WTC11 (cell line): Measurements from ENCODE around the gene B3GALNT2. TPM values are rescaled to one million over a fixed set of nuclear protein-coding genes. Genes with fewer than 3 reads are reported as not detected.

Experiments
- ATAC-seq: fragments of 200-7000 bp; cut with Tn5 transposase; 2 replicates; pipeline ENCODE4 v1.10.0; 2021; ENCODE audit warnings: mild to moderate bottlenecking, moderate library complexity
- CTCF ChIA-PET: fragments of 300-600 bp; sonication (Branson Sonifier 250); formaldehyde crosslinking; loops from one replicate; lab custom pipeline; 2021; ENCODE audit warnings: antibody characterized with exemption; lab: Charles Lee
- POLR2A ChIA-PET: fragments of 350-600 bp; sonication (Branson Sonifier 250); formaldehyde crosslinking; loops from one replicate; lab custom pipeline; 2021; ENCODE audit warnings: antibody characterized with exemption; lab: Charles Lee
- DNase-seq: peaks from one replicate; pipeline ENCODE4 v3.0.0; 2021; ENCODE audit warnings: low spot score
- H3K27ac Mint-ChIP-seq: 2 replicates; pipeline ENCODE4 v1.8.0; 2021; ENCODE audit warnings: mixed read lengths
- H3K27me3 Mint-ChIP-seq: 2 replicates; pipeline ENCODE4 v1.8.0; 2021; ENCODE audit warnings: low read depth, mild to moderate bottlenecking, moderate library complexity, mixed read lengths
- H3K36me3 Mint-ChIP-seq: 2 replicates; pipeline ENCODE4 v1.8.0; 2021; ENCODE audit warnings: mixed read lengths
- H3K4me1 Mint-ChIP-seq: 2 replicates; pipeline ENCODE4 v1.8.0; 2022; ENCODE audit warnings: mixed read lengths
- H3K4me3 Mint-ChIP-seq: 2 replicates; pipeline ENCODE4 v1.8.0; 2021; ENCODE audit warnings: mild to moderate bottlenecking, moderate library complexity, mixed read lengths
- H3K9me3 Mint-ChIP-seq: 2 replicates; pipeline ENCODE4 v1.8.0; 2021; ENCODE audit warnings: mixed read lengths
- ATF1 ChIP-seq: sonication (generic); formaldehyde crosslinking; IDR thresholded peaks from 2 replicates; pipeline ENCODE4 v1.8.1; 2023; ENCODE audit warnings: mild to moderate bottlenecking, moderate library complexity, missing genetic modification reagents
- CREB1 ChIP-seq: sonication (generic); formaldehyde crosslinking; IDR thresholded peaks from 2 replicates; pipeline ENCODE4 v1.8.0; 2023; ENCODE audit warnings: mild to moderate bottlenecking, missing genetic modification reagents
- CREM ChIP-seq: sonication (generic); formaldehyde crosslinking; IDR thresholded peaks from 2 replicates; pipeline ENCODE4 v1.8.1; 2022; ENCODE audit warnings: mild to moderate bottlenecking, missing genetic modification reagents, moderate library complexity
- ELF4 ChIP-seq: sonication (generic); formaldehyde crosslinking; IDR thresholded peaks from 2 replicates; pipeline ENCODE4 v1.8.1; 2022; ENCODE audit warnings: low read depth, mild to moderate bottlenecking, moderate library complexity, missing genetic modification reagents
- JAZF1 ChIP-seq: fragments of 250-450 bp; sonication (Bioruptor Pico); IDR thresholded peaks from 2 replicates; pipeline ENCODE4 v1.9.0; 2021; ENCODE audit warnings: moderate library complexity, mild to moderate bottlenecking, inconsistent platforms
- MXD4 ChIP-seq: fragments of 250-450 bp; sonication (Bioruptor Pico); IDR thresholded peaks from 2 replicates; pipeline ENCODE4 v1.8.0; 2021; ENCODE audit warnings: mild to moderate bottlenecking, moderate library complexity, borderline replicate concordance
- NFE2L1 ChIP-seq: sonication (generic); formaldehyde crosslinking; IDR thresholded peaks from 2 replicates; pipeline ENCODE4 v1.8.1; 2023; ENCODE audit warnings: missing genetic modification reagents
- NFYB ChIP-seq: sonication (generic); formaldehyde crosslinking; conservative IDR thresholded peaks from 2 replicates; pipeline ENCODE4 v1.8.0; 2022; ENCODE audit warnings: low read depth, missing genetic modification reagents
- NR1H2 ChIP-seq: sonication (generic); formaldehyde crosslinking; IDR thresholded peaks from 2 replicates; pipeline ENCODE4 v1.9.0; 2021; ENCODE audit warnings: mild to moderate bottlenecking, moderate library complexity, missing genetic modification reagents
- NR3C1 ChIP-seq: sonication (generic); formaldehyde crosslinking; conservative IDR thresholded peaks from 2 replicates; pipeline ENCODE4 v1.8.1; 2023; ENCODE audit warnings: low read depth, mild to moderate bottlenecking, missing genetic modification reagents
- OVOL2 ChIP-seq: fragments of 250-450 bp; sonication (Bioruptor Pico); IDR thresholded peaks from 2 replicates; pipeline ENCODE4 v1.9.0; 2021; ENCODE audit warnings: mild to moderate bottlenecking, borderline replicate concordance
- PRRX2 ChIP-seq: fragments of 250-450 bp; sonication (Bioruptor Pico); IDR thresholded peaks from 2 replicates; pipeline ENCODE4 v1.8.0; 2021; ENCODE audit warnings: mild to moderate bottlenecking
- SMAD3 ChIP-seq: sonication (generic); formaldehyde crosslinking; IDR thresholded peaks from 2 replicates; pipeline ENCODE4 v1.8.0; 2022; ENCODE audit warnings: missing genetic modification reagents, mild to moderate bottlenecking, borderline replicate concordance
- SMAD4 ChIP-seq: sonication (generic); formaldehyde crosslinking; IDR thresholded peaks from 2 replicates; pipeline ENCODE4 v1.8.0; 2022; ENCODE audit warnings: mild to moderate bottlenecking, missing genetic modification reagents
- ZNF138 ChIP-seq: sonication (generic); formaldehyde crosslinking; conservative IDR thresholded peaks from 2 replicates; pipeline ENCODE4 v1.8.1; 2022; ENCODE audit warnings: mild to moderate bottlenecking, moderate library complexity, missing genetic modification reagents
- total RNA-seq: library from RNA; stranded (reverse); gene quantifications from 3 replicates; pipeline ENCODE4 v1.2.3, GENCODE V29; 2021
- TF ChIP-seq, protein P1 (sequence below): fragments of 200-600 bp; IDR thresholded peaks from 2 replicates; pipeline ENCODE4 v1.8.0; 2022; ENCODE audit warnings: antibody characterized with exemption
- TF ChIP-seq, protein P2 (sequence below): sonication (generic); formaldehyde crosslinking; IDR thresholded peaks from 2 replicates; pipeline ENCODE4 v1.8.0; 2022; ENCODE audit warnings: mild to moderate bottlenecking, missing genetic modification reagents
- TF ChIP-seq, protein P3 (sequence below): sonication (generic); formaldehyde crosslinking; IDR thresholded peaks from 2 replicates; pipeline ENCODE4 v1.8.0; 2022; ENCODE audit warnings: mild to moderate bottlenecking, missing genetic modification reagents
- TF ChIP-seq, protein P4 (sequence below): sonication (generic); formaldehyde crosslinking; conservative IDR thresholded peaks from 2 replicates; pipeline ENCODE4 v1.8.1; 2023; ENCODE audit warnings: mild to moderate bottlenecking, low read depth, missing genetic modification reagents, moderate library complexity
- TF ChIP-seq, protein P5 (sequence below): sonication (generic); formaldehyde crosslinking; IDR thresholded peaks from 2 replicates; pipeline ENCODE4 v1.8.1; 2022; ENCODE audit warnings: missing genetic modification reagents, borderline replicate concordance
- TF ChIP-seq, protein P6 (sequence below): sonication (generic); formaldehyde crosslinking; IDR thresholded peaks from 2 replicates; pipeline ENCODE4 v1.8.0; 2023; ENCODE audit warnings: missing genetic modification reagents

B3GALNT2 gene
- total RNA-seq, 1 experiment from 2014 or later: 41.7 TPM

DNA sequence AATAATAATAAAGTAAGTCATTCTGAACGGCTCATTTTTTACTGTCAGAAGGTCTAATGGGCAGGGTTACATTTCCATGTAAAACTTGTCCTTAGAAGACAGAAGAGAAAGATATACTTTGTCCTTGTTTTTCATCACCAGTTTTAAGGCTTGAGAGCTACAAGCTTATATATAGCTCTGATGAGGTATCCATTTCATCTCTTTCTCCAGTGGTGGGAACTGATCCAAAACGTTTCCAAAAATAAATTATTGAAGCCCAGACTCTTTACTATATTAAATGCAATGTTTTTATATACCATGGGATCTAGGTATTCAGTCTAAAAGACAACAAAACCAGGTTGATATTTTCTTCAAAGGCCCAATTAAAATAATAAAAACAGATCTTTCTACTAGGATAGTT is 8.7 kb downstream of the B3GALNT2 start (continued):
- TF ChIP-seq ATF1 (no peak), ELF4 (CRISPR knock-in tag) (no peak), NR1H2 (CRISPR knock-in tag) (no peak), OVOL2 (no peak), CREM (no peak), SMAD3 (no peak)

DNA sequence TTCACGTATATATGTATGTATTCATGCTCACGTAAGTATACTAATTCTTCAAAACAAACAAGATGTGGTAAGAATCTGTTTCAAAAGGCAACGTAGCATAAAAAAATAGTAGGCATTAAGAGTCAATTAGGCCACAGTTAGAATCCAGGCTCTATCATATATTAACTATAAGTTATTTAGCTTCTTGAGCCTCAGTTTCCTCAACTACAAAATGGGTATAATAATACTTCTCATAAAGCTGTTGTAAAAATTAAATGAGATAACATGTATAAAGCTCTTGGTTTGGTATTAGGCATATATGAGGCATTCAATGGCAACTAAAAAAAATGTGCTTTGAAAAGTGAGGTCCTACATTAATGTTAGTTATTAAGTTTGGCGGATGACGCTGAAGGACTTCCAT is 9.2 kb downstream of the B3GALNT2 start:
- H3K9me3 Mint-ChIP-seq: no peaks in the 10 kb centered on the region
- H3K27me3 Mint-ChIP-seq: no peaks in the 10 kb centered on the region
- CTCF ChIA-PET: interaction anchor here (3.4 kb wide), 1 partner anchor 9 kb away, joined by 13 read pairs; the partner anchor contains the start of gene B3GALNT2
- H3K4me1 Mint-ChIP-seq: 0 out of 2 replicates have a peak, but pooled peaks cover 6% of the 10 kb centered on the region
- ATAC-seq: no peak
- H3K27ac Mint-ChIP-seq: no peak overlapping the region
- peaks cover 31% of the 10 kb centered on the region for H3K36me3 Mint-ChIP-seq
- POLR2A ChIA-PET: no interaction called here
- TF ChIP-seq, protein P1, sequence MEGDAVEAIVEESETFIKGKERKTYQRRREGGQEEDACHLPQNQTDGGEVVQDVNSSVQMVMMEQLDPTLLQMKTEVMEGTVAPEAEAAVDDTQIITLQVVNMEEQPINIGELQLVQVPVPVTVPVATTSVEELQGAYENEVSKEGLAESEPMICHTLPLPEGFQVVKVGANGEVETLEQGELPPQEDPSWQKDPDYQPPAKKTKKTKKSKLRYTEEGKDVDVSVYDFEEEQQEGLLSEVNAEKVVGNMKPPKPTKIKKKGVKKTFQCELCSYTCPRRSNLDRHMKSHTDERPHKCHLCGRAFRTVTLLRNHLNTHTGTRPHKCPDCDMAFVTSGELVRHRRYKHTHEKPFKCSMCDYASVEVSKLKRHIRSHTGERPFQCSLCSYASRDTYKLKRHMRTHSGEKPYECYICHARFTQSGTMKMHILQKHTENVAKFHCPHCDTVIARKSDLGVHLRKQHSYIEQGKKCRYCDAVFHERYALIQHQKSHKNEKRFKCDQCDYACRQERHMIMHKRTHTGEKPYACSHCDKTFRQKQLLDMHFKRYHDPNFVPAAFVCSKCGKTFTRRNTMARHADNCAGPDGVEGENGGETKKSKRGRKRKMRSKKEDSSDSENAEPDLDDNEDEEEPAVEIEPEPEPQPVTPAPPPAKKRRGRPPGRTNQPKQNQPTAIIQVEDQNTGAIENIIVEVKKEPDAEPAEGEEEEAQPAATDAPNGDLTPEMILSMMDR: no peak
- TF ChIP-seq SMAD4 (CRISPR knock-in tag) (no peak), CREB1 (no peak), NFE2L1 (CRISPR knock-in tag) (no peak), JAZF1 (CRISPR knock-in tag) (no peak), NFYB (CRISPR knock-in tag) (no peak), SMAD3 (no peak), ZNF138 (CRISPR knock-in tag) (no peak), PRRX2 (CRISPR knock-in tag) (no peak)
- TF ChIP-seq, protein P2, sequence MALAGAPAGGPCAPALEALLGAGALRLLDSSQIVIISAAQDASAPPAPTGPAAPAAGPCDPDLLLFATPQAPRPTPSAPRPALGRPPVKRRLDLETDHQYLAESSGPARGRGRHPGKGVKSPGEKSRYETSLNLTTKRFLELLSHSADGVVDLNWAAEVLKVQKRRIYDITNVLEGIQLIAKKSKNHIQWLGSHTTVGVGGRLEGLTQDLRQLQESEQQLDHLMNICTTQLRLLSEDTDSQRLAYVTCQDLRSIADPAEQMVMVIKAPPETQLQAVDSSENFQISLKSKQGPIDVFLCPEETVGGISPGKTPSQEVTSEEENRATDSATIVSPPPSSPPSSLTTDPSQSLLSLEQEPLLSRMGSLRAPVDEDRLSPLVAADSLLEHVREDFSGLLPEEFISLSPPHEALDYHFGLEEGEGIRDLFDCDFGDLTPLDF (CRISPR knock-in tag): no peak
- TF ChIP-seq, protein P3, sequence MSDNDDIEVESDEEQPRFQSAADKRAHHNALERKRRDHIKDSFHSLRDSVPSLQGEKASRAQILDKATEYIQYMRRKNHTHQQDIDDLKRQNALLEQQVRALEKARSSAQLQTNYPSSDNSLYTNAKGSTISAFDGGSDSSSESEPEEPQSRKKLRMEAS: no peak
- TF ChIP-seq, all 79 proteins: peak for 0
- H3K4me3 Mint-ChIP-seq: no peak overlapping the region
- DNase-seq: no peak

DNA sequence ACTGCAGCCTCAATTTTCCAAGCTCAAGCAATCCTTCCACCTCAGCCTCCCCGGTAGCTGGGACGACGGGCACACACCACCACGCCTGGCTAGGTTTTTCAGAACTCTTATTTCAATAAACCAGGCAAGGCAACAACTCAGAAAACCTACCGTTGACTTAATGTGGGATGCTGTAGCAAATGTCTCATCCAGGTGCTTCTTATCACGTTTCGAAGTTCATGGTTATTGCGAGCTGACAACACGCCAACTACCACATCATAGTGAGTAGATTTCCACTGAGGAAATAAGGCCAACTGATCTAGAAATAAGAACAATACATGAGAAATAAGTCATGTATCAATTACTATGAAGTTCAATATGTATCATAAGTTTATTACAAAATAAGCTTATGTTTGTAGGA is 9.7 kb downstream of the B3GALNT2 start:
- TF ChIP-seq, protein P4, sequence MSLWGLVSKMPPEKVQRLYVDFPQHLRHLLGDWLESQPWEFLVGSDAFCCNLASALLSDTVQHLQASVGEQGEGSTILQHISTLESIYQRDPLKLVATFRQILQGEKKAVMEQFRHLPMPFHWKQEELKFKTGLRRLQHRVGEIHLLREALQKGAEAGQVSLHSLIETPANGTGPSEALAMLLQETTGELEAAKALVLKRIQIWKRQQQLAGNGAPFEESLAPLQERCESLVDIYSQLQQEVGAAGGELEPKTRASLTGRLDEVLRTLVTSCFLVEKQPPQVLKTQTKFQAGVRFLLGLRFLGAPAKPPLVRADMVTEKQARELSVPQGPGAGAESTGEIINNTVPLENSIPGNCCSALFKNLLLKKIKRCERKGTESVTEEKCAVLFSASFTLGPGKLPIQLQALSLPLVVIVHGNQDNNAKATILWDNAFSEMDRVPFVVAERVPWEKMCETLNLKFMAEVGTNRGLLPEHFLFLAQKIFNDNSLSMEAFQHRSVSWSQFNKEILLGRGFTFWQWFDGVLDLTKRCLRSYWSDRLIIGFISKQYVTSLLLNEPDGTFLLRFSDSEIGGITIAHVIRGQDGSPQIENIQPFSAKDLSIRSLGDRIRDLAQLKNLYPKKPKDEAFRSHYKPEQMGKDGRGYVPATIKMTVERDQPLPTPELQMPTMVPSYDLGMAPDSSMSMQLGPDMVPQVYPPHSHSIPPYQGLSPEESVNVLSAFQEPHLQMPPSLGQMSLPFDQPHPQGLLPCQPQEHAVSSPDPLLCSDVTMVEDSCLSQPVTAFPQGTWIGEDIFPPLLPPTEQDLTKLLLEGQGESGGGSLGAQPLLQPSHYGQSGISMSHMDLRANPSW (CRISPR knock-in tag): no peak
- TF ChIP-seq JAZF1 (CRISPR knock-in tag): no peak
- no peak overlapping the region for H3K27ac Mint-ChIP-seq
- no peak for ATAC-seq
- no peak overlapping the region for H3K4me3 Mint-ChIP-seq
- POLR2A ChIA-PET: no interaction called here
- CTCF ChIA-PET: interaction anchor here (3.4 kb wide), 1 partner anchor 10 kb away, joined by 13 read pairs; the partner anchor contains the start of gene B3GALNT2
- 0 out of 2 replicates have a peak, but pooled peaks cover 6% of the 10 kb centered on the region for H3K4me1 Mint-ChIP-seq
- peaks cover 31% of the 10 kb centered on the region for H3K36me3 Mint-ChIP-seq
- DNase-seq: no peak
- H3K27me3 Mint-ChIP-seq: no peaks in the 10 kb centered on the region
- H3K9me3 Mint-ChIP-seq: no peaks in the 10 kb centered on the region

DNA sequence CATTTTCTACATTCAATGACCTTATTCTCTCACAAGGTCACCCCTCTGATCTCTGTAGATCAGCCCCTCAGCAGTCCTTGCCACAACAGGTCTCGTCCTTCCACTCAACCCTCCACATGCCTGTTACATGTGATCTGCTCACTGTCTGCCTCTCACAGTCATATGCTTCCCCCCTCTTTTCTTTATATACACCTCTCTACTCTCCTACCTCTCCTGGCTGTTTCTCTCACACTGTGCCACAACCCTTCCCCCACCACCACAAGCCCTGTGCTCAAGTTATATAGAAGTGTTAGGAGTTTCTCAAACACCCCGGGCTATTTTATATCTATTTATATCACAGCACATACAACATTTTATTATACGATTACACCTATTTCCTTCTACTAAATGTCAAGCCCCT is 12.6 kb downstream of the B3GALNT2 start:
- ATAC-seq: no peak
- H3K9me3 Mint-ChIP-seq: no peaks in the 10 kb centered on the region
- no peak overlapping the region for H3K4me3 Mint-ChIP-seq
- H3K27me3 Mint-ChIP-seq: no peaks in the 10 kb centered on the region
- no peak overlapping the region for H3K27ac Mint-ChIP-seq
- no peaks in the 10 kb centered on the region for H3K4me1 Mint-ChIP-seq
- H3K36me3 Mint-ChIP-seq: peaks cover 35% of the 10 kb centered on the region
- no peak for DNase-seq
- ChIA-PET POLR2A (no interaction called here), CTCF (no interaction called here)
- TF ChIP-seq ELF4 (CRISPR knock-in tag) (no peak), ATF1 (no peak), NR3C1 (CRISPR knock-in tag) (no peak), MXD4 (CRISPR knock-in tag) (no peak)
- TF ChIP-seq, protein P3: no peak
- TF ChIP-seq, protein P5, sequence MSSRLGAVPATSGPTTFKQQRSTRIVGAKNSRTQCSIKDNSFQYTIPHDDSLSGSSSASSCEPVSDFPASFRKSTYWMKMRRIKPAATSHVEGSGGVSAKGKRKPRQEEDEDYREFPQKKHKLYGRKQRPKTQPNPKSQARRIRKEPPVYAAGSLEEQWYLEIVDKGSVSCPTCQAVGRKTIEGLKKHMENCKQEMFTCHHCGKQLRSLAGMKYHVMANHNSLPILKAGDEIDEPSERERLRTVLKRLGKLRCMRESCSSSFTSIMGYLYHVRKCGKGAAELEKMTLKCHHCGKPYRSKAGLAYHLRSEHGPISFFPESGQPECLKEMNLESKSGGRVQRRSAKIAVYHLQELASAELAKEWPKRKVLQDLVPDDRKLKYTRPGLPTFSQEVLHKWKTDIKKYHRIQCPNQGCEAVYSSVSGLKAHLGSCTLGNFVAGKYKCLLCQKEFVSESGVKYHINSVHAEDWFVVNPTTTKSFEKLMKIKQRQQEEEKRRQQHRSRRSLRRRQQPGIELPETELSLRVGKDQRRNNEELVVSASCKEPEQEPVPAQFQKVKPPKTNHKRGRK (CRISPR knock-in tag): no peak
- TF ChIP-seq, protein P6, sequence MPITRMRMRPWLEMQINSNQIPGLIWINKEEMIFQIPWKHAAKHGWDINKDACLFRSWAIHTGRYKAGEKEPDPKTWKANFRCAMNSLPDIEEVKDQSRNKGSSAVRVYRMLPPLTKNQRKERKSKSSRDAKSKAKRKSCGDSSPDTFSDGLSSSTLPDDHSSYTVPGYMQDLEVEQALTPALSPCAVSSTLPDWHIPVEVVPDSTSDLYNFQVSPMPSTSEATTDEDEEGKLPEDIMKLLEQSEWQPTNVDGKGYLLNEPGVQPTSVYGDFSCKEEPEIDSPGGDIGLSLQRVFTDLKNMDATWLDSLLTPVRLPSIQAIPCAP (CRISPR knock-in tag): no peak
